A549 (cell line): Measurements from ENCODE around the gene RUSF1. TPM values are rescaled to one million over a fixed set of nuclear protein-coding genes. Genes with fewer than 3 reads are reported as not detected.

Source experiments
- ATAC-seq, 2 experiments: fragments of 200-7000 bp in 1 of 2; fragments of >200 bp in 1 of 2; cut with Nextera tagmentation in 1 of 2; cut with Tn5 transposase in 1 of 2; 3 replicates each; pipeline versions ENCODE4 v1.8.0 to v1.9.1; 2018 to 2020; ENCODE audit warnings: mild to moderate bottlenecking in 1 of 2, moderate library complexity in 1 of 2
- CTCF ChIA-PET: fragments of 300-600 bp; sonication (Branson Sonifier 250); formaldehyde crosslinking; extraction: SDS; loops from one replicate; lab custom pipeline; 2021; ENCODE audit warnings: antibody characterized with exemption, inconsistent platforms; lab: Yijun Ruan, JAX
- POLR2A ChIA-PET: fragments of 350-600 bp; formaldehyde crosslinking; extraction: SDS; loops from one replicate; lab custom pipeline; 2021; ENCODE audit warnings: antibody characterized with exemption, inconsistent platforms; lab: Yijun Ruan, JAX
- DNase-seq, 2 experiments: peaks; one replicate each; pipeline versions ENCODE4 v3.0.0 to v3.0.0-alpha.2; 2011 to 2016; ENCODE audit warnings: low read depth in 1 of 2, low spot score in 1 of 2
- FAIRE-seq: peaks from 2 replicates; lab custom pipeline; 2011; peaks lifted over from hg19 to GRCh38; lab: Jason Lieb, UNC
- H3K27ac ChIP-seq, 2 experiments: fragments of >200 bp; sonication (Bioruptor Twin); formaldehyde crosslinking; 3 replicates each; pipeline ENCODE4 v1.5.1; 2016 to 2017
- H3K4me1 ChIP-seq: fragments of >200 bp; sonication (Bioruptor Twin); formaldehyde crosslinking; 3 replicates; pipeline ENCODE4 v1.6.1; 2016
- H3K4me2 ChIP-seq: fragments of >200 bp; sonication (Bioruptor Twin); formaldehyde crosslinking; 3 replicates; pipeline ENCODE4 v1.6.1; 2016
- H3K4me3 ChIP-seq: fragments of >200 bp; sonication (Bioruptor Twin); formaldehyde crosslinking; 3 replicates; pipeline ENCODE4 v1.5.1; 2016
- H3K9me3 ChIP-seq: fragments of >200 bp; sonication (Bioruptor Twin); formaldehyde crosslinking; 3 replicates; pipeline ENCODE4 v1.6.1; 2016
- ESRRA ChIP-seq: fragments of 150-350 bp; IDR thresholded peaks from 2 replicates; pipeline ENCODE4 v1.6.1; 2014; ENCODE audit warnings: mild to moderate bottlenecking, low read length, borderline replicate concordance
- FOSB ChIP-seq: fragments of 250-450 bp; sonication (Bioruptor Pico); IDR thresholded peaks from 2 replicates; pipeline ENCODE4 v1.5.0; 2020; ENCODE audit warnings: mild to moderate bottlenecking, moderate library complexity
- FOSL2 ChIP-seq, 2 experiments: fragments of 450-650 bp in 1 of 2; fragments of >200 bp in 1 of 2; sonication (Bioruptor Twin) in 1 of 2; formaldehyde crosslinking; IDR thresholded peaks; 2 replicates each; pipeline versions ENCODE4 v1.5.0 to v1.6.1; 2016 to 2020; ENCODE audit warnings: mild to moderate bottlenecking in 1 of 2, moderate library complexity in 1 of 2
- KDM5A ChIP-seq: fragments of 200-600 bp; sonication (generic); IDR thresholded peaks from 2 replicates; pipeline ENCODE4 v1.6.1; 2016; ENCODE audit warnings: antibody characterized with exemption, mild to moderate bottlenecking
- MAX ChIP-seq: IDR thresholded peaks from 2 replicates; pipeline ENCODE4 v1.6.1; 2012
- MYC ChIP-seq: IDR thresholded peaks from 2 replicates; pipeline ENCODE4 v1.6.1; 2012; ENCODE audit warnings: mild to moderate bottlenecking, inconsistent platforms, low read length, improper control_type of control experiment, borderline replicate concordance
- NFE2L2 ChIP-seq: fragments of 150-350 bp; conservative IDR thresholded peaks from 2 replicates; pipeline ENCODE4 v1.6.1; 2014; ENCODE audit warnings: low read length
- NR3C1 ChIP-seq: fragments of >200 bp; sonication (Bioruptor Twin); formaldehyde crosslinking; IDR thresholded peaks from 3 replicates; pipeline ENCODE4 v1.6.1; 2017
- POLR2A ChIP-seq: IDR thresholded peaks from 2 replicates; pipeline ENCODE4 v1.6.1; 2012; ENCODE audit warnings: mild to moderate bottlenecking, low read length
- POLR2AphosphoS2 ChIP-seq: conservative IDR thresholded peaks from 2 replicates; pipeline ENCODE4 v1.6.1; 2012; ENCODE audit warnings: low read length, improper control_type of control experiment, inconsistent platforms
- REST ChIP-seq: fragments of 200-600 bp; sonication (generic); IDR thresholded peaks from 2 replicates; pipeline ENCODE4 v1.6.1; 2016; ENCODE audit warnings: antibody characterized with exemption, mild to moderate bottlenecking, moderate library complexity
- TP53 ChIP-seq: fragments of 250-450 bp; sonication (Bioruptor Pico); IDR thresholded peaks from 2 replicates; pipeline ENCODE4 v1.5.0; 2021; ENCODE audit warnings: mild to moderate bottlenecking, moderate library complexity
- ZC3H11A ChIP-seq: fragments of 450-650 bp; IDR thresholded peaks from 2 replicates; pipeline ENCODE4 v1.6.1; 2014; ENCODE audit warnings: antibody characterized with exemption, mild to moderate bottlenecking
- ZFP36 ChIP-seq: fragments of 450-650 bp; IDR thresholded peaks from 2 replicates; pipeline ENCODE4 v1.6.1; 2014; ENCODE audit warnings: borderline replicate concordance; ENCODE audit not compliant: partially characterized antibody
- ZNF302 ChIP-seq: fragments of 250-450 bp; sonication (Bioruptor Pico); IDR thresholded peaks from 2 replicates; pipeline ENCODE4 v1.9.0; 2021; ENCODE audit warnings: inconsistent platforms, mild to moderate bottlenecking, moderate library complexity
- WGBS: methylation state at CpG from one replicate; pipeline ENCODE4 v1.1.6; 2017; ENCODE audit errors: missing lambda C conversion rate; 5-methylcytosine and 5-hydroxymethylcytosine counted together
- polyA plus RNA-seq, 4 experiments: library from polyadenylated mRNA; depleted of rRNA in 3 of 4; stranded (reverse); fragments of >200 nt; fragmentation: RNase III in 1 of 4; extraction: RNeasy Plus Mini Kit Qiagen cat#74134 plus additional on column Dnase treatment in 1 of 4; gene quantifications; 2 replicates in 3 of 4; 3 replicates in 1 of 4; pipeline ENCODE4 v1.2.3, GENCODE V29; 2011 to 2017
- TF ChIP-seq, protein P1 (sequence below): fragments of 450-650 bp; IDR thresholded peaks from 2 replicates; pipeline ENCODE4 v1.6.1; 2014; ENCODE audit warnings: antibody characterized with exemption
- TF ChIP-seq, protein P2 (sequence below): fragments of 250-450 bp; sonication (Bioruptor Pico); IDR thresholded peaks from 2 replicates; pipeline ENCODE4 v1.5.0; 2021; ENCODE audit warnings: mild to moderate bottlenecking, moderate library complexity, borderline replicate concordance

The RUSF1 gene
- polyA plus RNA-seq, 2 of the 4 experiments (the other 2 are of a cell fraction), result 27.8 to 35.3 TPM

DNA sequence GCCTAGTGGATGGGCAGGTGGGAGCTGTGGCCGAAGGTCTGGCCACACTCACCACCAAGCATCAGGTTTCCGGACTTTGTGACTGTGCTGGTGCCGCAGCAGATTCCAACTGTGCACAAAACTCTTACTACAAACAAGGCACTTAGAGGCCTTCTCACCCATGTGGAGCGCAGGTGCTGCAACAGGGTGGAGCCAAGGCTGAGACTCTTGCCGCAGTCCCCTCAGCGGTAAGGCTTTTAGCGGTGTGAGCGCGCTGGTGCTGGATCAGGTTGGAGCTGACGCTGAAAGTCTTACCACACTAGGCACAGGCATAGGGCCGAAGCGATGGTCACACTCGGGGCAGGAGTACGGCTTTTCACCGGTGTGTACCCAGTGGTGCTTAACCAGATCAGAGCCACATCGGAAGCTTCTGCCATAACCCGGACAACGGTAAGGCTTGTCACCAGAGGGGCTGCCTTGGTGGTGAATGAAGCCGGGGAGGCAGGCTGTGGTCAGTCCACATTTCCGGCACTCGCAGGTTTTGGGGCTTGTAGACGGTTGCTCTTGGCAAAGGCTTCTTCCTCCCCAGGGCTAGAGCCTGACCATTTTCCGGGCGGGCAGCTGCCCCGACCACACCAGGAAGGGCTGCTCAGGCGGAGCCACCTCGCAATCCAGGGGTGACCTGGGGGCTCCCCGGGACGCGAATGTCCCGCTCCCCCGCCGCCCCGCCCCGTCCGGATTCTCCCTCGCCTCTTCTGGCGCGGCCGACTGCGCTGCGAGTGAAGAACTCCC is 49.9 kb downstream of the RUSF1 start:
- Histone ChIP-seq H3K9me3 (no peaks in the 10 kb centered on the region), H3K4me3 (peak overlapping the region; percentile 87), H3K4me2 (peak overlapping the region; percentile 75), H3K27ac (peak overlapping the region; percentile 98 to 99), H3K4me1 (peaks cover 48% of the 10 kb centered on the region)
- DNase-seq, result peak; percentile 41 to 60
- TF ChIP-seq TP53 (CRISPR knock-in tag) (no peak), POLR2A (0 out of 2 replicates have a peak, but pooled peaks have one; percentile 10), POLR2AphosphoS2 (no peak), MYC (0 out of 2 replicates have a peak, but pooled peaks have one; percentile 3), MAX (peak; percentile 47; the same call in 1 of the 2 replicates)
- ChIA-PET CTCF (interaction anchor here (0.9 to 7.9 kb wide), 13 partner anchors 10 to 474 kb away, joined by 3 to 52 read pairs (median 4); partner anchors contain the start of genes TGFB1I1, ZNF267 and ZNF843), POLR2A (interaction anchor here (0.5 to 4.0 kb wide), 15 partner anchors 10 to 461 kb away, joined by 3 to 18 read pairs (median 7); partner anchors contain the start of genes FUS, KAT8, RUSF1 and ZNF267)
- WGBS, result 2% methylated on average over 16 of the region's 42 CpGs
- no peak for FAIRE-seq
- ATAC-seq, result peak; percentile 16 to 39

GRCh38 chr16:31456988-31457360 is 51.2 kb downstream of the RUSF1 start:
- H3K4me2 ChIP-seq, result peak overlapping the region; percentile 75

More at GRCh38 chr16:31456988-31457360, 51.2 kb downstream of the RUSF1 start:
- TF ChIP-seq MYC (no peak), ESRRA (no peak), ZC3H11A (no peak), ZNF302 (no peak), KDM5A (no peak), MAX (no peak), NR3C1 (no peak), FOSB (CRISPR knock-in tag) (no peak), FOSL2 (IDR thresholded peaks at IDR 0.05) (no peak), FOSL2 (CRISPR knock-in tag; IDR thresholded peaks at IDR 0.05) (no peak), NFE2L2 (no peak), REST (no peak), ZFP36 (no peak)
- TF ChIP-seq, protein P1, sequence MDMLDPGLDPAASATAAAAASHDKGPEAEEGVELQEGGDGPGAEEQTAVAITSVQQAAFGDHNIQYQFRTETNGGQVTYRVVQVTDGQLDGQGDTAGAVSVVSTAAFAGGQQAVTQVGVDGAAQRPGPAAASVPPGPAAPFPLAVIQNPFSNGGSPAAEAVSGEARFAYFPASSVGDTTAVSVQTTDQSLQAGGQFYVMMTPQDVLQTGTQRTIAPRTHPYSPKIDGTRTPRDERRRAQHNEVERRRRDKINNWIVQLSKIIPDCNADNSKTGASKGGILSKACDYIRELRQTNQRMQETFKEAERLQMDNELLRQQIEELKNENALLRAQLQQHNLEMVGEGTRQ, result no peak
- TF ChIP-seq, protein P2, sequence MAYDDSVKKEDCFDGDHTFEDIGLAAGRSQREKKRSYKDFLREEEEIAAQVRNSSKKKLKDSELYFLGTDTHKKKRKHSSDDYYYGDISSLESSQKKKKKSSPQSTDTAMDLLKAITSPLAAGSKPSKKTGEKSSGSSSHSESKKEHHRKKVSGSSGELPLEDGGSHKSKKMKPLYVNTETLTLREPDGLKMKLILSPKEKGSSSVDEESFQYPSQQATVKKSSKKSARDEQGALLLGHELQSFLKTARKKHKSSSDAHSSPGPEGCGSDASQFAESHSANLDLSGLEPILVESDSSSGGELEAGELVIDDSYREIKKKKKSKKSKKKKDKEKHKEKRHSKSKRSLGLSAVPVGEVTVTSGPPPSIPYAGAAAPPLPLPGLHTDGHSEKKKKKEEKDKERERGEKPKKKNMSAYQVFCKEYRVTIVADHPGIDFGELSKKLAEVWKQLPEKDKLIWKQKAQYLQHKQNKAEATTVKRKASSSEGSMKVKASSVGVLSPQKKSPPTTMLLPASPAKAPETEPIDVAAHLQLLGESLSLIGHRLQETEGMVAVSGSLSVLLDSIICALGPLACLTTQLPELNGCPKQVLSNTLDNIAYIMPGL (CRISPR knock-in tag), result no peak
- TF ChIP-seq, all 56 proteins: peak for 0
- WGBS, result 96% methylated on average over 8 of the region's 8 CpGs
- Histone ChIP-seq H3K9me3 (no peaks in the 10 kb centered on the region), H3K27ac (peak overlapping the region in 1 of 2 experiments; percentile 98; a peak in 2 of 6 replicates), H3K4me3 (no peak overlapping the region; the same call in 2 of the 3 replicates), H3K4me1 (peaks cover 61% of the 10 kb centered on the region)
- ChIA-PET POLR2A (interaction anchor here (1.4 to 4.0 kb wide), 3 partner anchors 256 to 340 kb away, joined by 3 to 16 read pairs (median 16); partner anchors contain the start of genes FUS and KAT8), CTCF (interaction anchor here (0.9 to 7.9 kb wide), 6 partner anchors 14 to 473 kb away, joined by 3 to 52 read pairs (median 4); partner anchors contain the start of genes PYCARD and ZNF843)
- ATAC-seq (no peak), FAIRE-seq (no peak), DNase-seq (no peak)
